COR-L47 (cell line): Measurements from ENCODE around the gene SFSWAP.
"Not testable (repeated sequence)": the region's sequence is repeated elsewhere in the genome, so short reads cannot be mapped to it uniquely, and the experiment has no call there.

Experiments
- DNase-seq: peaks from one replicate; lab custom pipeline; 2025; lab: John Stamatoyannopoulos, UW

Gene SFSWAP

DNA sequence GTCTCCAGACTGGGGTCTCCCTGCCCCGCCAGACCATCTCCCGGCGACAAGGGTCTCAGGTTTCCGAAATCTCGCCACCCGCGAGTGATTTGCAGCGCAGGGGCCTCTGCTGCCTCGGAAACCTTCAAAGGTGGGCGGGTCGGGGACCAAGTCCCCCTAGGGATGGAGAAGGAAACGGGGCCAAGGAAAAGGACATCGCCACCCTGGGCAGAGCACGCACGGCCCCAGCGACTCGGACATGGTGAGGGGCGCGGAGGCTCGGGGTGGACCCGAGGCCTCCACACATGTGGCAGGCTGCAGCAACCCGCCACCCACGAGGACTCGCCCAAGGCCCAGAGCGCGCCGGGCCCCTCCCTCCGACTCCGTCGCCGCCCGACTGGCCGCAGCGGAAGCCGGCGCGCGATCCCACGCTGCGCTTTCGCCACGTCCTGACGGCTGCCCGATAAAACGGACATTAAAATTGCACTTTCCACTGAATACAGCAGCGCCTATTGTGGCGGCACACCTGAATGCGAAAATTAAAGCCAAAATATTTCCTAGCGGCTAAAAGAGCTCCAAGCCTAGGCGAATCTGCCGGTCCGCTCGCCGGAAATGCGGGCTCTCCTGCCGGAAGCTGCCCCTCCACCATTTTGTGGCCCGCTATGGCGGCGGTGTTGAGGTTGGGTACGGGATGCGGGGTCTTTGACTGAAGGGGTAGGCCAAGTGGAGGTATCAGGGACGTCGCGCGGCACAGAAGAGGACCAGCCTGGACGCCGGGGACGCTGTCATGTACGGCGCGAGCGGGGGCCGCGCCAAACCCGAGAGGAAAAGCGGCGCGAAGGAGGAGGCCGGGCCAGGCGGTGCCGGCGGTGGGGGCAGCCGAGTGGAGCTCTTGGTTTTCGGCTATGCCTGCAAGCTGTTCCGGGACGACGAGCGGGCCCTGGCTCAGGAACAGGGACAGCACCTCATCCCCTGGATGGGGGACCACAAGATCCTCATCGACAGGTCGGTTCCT is at the start of gene SFSWAP:
TSS of gene SFSWAP (plus strand) at position 627 of the 994 bp plus-strand sequence. CDS start at position 767, 140 bp downstream.
- peak; percentile 70 for DNase-seq

DNA sequence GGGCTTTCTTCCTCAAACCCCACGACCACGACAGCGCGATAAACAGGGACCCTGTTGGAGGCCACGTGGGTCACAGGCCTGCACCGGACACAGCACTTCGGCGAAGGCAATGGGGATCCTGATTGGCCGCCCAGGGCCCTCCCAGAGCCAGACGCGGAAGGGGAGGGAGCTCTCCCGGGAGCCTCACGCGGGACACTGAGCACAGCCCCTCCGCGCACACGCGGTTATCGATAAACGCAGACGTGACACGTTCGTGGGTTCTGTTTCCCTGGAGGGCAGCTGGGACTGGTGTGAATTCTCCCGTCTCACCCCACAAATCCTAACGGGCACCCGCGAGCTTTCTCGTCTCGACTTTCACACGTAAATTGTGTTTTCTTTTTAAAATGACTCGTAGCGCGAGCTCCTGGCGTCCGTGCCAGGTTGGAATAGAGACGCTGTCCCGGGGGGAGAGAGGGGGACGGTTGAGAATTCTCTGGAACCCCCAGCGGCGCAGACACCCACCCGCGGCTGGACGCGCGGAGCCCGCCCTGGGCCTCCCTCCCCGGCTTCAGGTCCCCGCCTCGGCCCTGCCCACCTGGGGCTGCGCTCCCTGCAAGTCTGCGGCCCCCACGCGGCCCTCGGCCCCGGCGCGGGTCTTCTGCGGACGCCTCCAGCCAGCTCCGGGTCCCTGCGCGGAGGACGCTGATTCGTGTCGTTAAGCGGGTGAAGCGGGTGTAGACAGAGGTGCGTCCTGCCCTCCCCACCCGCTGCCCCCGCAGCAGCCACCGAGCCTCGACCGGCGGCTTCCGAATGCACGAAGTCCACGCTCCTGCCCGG is 49.5 kb upstream of the SFSWAP start:
- DNase-seq: not testable (repeated sequence)

DNA sequence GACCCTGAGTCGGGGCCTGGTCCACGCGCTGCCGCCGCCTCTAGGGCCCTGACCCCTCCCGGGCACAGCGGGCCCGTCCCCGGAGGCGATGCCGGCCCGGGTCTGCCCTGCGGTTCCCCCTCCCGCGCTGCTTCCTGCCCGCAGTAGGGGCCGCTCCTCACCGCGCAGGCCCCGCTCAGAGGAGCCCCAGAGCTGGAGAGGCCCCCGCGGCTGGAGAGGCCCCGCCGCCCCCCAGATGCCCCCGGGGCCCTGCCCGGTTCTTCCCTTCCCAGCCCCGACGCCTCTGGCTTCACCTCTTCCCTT is 49.0 kb upstream of the SFSWAP start:
- DNase-seq: not testable (repeated sequence)

DNA sequence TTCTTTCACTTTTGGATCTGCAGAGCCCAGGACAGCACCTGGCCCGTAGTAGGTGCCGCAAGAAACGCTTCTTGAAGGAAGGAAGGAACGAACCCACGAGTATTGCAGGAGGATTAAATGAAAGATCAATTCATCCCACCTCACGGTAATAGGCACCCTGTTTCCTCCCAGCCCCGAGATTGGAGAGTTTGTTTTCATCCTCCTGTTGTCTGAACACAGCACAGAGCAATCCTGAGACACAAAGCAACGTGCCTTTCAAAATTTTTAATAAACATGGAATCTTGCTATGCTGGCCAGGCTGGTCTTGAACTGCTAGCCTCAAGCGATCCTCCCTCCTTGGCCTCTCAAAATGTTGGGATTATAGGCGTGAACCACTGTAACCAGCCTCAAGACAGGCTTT is 48.5 kb upstream of the SFSWAP start:
- DNase-seq: not testable (repeated sequence)

DNA sequence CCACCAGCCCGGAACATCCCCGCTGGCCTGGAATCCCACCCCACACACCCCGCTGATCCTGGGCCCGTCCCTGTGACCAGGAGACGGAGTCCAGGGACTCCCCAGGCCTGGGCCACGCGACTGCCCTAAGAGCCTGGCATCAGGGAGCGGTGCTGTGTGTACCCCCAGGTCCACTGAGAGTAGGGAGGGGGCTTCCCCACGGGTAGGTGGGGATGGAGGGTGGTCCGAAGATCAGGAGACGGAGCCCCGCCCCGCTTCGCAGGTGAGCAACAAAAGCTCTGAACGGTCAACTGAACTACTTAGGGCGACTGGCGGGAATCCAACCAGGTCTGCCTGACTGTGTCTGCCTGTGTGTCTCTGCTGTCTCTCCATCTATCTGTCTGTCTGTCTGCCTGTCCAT is 45.2 kb upstream of the SFSWAP start:
- DNase-seq: not testable (repeated sequence)

DNA sequence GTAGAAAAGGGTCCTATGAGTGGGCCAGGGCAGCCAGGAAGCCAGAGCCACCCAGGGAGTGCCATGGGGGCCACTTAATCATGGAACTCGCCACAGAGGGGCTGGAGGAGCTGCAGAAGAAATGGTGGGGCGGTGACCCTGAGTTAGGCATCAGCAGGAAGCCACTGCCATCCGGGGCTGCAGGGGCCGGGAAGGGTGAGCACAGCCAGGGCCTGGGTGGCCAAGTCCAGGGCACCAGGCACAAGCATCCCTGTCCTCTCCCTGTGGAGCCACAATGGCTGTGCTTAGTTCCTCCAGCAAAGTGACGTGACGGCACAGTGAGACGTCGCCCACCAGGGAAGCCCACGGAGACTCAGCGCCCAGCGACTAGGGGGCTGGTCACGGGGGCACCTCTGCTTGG is 44.4 kb upstream of the SFSWAP start:
- DNase-seq: not testable (repeated sequence)

DNA sequence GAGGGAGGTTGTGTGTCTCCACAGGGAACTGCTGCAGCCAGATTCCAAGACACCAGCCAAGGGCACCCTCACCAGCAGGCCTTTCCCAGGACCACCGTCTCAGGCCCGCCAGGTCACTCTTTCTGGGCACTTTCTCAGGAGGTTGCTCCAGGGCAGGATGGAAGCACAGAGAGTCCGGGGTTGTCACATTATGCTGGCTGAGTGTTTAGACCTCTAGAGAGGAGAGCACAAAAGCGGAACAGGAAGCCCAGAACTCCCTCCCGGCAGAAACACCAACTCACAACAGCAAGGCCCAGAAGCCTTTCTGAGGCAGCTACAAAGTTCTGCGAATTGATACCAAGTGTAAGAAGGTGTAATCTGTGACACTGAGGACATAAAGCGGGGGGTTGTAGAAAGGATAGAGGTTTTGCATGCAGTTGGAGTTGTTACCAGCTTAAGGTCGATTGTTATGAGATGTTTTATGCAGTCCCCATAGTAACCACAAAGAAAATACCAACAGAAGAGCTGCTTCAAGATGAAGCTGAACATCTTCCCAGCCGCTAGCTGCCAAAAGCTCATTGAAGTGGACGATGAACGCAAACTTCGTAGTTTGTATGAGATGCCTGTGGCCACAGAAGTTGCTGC is 43.8 kb upstream of the SFSWAP start:
- not testable (repeated sequence) for DNase-seq

DNA sequence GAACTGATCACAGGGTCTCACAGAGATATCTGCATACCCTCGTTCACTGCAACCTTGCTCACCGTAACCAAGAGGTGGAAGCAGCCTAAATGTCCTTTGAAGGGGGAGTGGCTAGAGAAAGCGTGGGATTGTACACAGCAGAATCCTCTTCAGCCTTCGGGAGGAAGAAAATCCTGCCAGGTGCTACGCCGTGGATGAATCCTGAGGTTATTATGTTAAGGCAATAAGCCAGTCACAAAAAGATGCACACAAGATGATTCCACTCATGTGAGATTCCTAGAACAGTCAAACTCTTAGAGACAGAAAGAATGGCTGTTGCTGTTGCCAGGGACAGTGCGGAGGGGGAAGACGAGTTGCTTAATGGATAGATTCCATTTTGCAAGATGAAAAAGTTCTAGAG is 39.6 kb upstream of the SFSWAP start:
- DNase-seq: no peak

DNA sequence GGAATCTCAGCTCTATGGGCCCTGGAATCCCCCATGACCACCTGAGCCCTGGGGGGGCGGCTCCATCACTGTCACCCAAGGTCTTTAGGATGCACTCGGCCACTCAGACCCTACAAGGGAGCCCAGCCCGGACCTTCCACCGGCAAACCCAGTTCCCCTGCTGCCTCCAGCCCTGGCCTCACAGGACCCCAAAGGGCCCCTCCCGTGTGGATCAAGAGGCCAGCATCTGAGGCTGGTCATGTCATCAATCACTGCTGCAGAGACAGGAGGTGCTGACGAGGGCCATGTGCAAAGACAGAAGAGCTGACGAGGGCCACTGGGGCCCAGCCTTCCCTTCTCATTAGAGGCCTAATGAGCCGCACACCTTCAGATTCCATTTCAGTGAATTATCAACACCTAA is 39.0 kb upstream of the SFSWAP start:
- DNase-seq: no peak

DNA sequence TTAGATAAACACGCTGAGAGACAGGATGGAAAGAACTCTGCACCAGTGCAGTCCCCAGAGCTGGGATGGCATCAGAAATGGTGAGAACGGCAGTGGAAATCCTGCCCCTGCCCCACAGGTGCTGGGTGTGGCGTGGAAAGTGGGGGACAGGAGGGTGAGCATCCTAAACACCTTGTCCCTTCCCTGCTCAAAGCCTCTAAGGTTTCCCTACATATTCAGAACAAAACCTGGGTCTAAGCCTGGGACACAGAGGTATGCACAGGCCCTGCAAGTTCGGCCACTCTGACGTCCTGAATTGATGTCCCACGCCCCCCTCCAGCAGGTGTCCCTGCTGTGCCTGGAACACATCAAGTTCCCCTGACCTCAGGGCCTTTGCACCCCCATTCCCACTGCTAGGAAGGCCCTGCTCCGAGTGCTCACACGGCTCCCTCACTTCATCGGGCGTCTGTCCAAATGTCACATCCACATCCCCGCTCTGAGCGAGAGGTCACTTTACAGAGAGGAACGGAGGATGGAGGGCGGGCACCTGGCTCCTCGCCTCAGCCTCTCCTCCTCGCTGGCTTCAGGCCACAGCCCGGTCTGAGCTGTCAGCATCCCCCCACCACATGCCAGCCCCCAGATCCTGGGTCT is 38.5 kb upstream of the SFSWAP start:
- DNase-seq: no peak

DNA sequence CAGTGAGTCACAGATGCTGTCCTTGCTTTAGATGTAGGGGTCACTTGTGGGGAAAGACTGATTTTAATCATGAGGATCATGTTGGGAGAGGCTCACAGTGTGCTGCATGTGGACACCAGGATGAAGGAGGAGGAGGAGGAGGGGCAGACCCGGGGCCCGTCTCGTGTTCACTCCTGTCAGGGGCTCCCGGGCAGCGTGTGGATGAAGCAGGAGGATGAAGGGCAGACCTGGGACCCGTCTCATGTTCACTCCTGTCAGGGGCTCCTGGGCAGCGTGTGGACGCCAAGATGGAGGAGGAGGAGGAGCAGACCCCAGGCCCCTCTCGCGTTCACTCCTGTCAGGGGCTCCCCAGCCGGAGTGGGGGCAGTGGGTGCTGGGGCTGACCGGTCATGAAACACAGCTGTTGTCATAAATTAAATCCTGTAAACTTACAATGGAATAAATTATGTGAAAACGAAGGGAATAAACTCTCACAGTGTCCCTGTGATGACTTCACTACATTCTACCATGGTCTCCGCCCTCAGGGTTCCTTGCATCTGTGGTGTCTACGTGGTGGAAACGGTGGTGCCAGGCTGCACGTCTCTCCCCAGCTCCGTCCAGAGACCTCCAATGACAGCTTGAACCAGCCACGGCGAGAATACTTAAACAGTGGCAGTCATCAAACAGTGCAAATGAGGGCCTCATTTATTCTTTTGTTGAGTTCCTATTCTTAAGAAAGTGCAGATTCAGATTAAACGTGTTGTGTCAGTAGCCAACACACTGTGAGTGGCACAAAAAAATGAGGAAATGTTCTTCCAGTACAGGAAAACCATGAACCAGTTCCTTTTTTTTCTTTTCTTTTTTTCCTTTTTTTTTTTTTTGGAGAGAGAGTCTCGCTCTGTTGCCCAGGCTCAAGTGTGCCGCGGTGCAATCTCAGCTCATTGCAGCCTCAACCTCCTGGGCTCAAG is 37.7 kb upstream of the SFSWAP start:
- no peak for DNase-seq

DNA sequence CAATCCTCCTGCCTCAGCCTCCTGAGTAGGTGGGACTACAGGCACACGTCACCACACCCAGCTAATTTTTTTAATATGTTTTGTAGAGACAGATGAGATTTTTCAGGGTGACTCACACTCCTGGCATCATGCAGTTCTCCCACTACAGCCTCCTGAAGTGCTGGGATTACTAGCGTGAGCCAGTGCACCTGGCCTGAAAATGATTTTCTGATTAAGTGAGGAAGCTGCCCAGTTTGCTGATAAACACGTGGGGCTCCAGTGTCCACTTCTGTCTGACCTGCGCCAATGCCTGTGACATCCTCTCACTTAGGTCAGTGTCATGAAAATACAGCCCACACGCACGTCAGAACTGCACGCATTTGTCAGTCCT is 37.0 kb upstream of the SFSWAP start:
- DNase-seq: no peak

DNA sequence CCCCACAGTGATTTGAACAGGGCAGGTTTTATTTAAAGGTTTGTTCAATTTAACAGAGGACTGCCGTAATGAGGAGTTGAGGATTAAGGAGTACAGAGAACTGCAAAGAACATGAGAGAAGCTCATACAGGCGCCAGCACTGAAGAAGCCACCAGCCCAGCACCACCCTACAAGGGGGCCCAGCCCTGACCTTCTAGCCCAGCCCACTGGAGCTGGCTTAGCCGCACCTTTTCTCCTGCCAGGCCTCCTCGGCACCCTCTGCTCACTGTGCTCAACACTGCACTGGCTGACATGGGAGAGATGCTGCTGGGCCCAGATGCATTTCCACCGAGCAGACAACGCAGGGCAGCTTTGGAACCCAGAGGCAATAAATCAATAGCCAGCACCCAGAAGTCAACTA is 36.5 kb upstream of the SFSWAP start:
- DNase-seq: no peak

DNA sequence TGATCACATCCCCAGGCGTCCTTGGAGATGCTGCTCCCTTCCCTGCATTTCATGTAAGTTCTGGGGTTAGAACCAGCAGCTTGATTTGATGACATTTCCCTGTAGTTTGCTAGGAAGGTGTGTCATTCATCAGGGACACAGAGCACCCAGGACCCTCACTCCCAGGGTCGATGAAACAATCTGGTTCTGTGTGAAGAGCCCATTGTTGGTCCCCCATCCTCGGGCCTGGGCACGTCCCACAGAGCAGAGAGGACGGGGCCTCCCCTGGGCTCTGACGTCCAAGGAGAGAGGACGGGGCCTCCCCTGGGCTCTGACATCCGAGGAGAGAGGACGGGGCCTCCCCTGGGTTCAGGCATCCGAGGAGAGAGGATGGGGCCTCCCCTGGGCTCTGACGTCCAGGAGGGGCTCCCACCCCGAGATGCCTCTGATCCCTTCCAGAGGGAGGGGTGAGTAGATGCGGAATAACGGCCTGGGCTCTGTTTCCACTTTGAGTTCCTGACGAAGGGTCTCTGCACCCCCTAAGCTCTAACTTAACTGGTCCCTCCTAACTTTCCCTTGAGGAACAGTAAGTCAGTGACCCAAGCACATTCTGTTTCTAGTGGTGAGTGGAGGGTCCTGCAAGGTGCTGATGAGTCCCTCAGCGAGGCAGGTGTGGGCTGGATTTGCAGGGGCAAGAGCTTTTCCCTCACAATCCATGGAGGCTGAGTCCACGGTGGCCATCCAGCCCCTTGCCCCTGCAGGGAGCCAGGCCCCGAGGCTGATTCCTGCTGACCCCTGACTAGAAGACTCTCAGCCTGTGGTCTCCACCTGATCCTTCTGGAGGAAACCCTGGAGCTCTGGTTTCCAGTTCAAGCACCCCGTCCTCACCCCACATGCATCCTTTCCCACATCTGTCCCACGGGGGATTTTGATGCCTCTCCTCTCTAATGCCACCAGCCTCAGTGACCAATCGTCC is 35.5 kb upstream of the SFSWAP start:
- DNase-seq: no peak

DNA sequence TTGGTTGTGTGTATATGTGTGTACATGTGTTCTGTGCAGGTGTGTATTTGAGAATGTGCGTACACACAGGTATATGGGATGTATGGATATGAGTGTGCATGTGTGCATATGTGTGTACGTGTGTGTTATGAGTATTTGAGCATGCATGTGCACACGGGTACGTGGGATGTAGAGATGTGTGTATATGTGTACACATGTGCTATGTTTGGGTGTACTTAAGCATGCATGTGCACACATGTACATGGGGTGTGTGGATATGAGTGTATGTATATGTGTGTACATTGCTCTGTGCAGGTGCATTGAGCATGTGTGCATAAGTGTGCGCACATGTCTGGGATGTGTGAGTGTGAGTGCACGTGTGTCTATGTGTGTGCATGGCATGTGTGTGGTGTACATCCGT is 34.3 kb upstream of the SFSWAP start:
- DNase-seq: no peak

DNA sequence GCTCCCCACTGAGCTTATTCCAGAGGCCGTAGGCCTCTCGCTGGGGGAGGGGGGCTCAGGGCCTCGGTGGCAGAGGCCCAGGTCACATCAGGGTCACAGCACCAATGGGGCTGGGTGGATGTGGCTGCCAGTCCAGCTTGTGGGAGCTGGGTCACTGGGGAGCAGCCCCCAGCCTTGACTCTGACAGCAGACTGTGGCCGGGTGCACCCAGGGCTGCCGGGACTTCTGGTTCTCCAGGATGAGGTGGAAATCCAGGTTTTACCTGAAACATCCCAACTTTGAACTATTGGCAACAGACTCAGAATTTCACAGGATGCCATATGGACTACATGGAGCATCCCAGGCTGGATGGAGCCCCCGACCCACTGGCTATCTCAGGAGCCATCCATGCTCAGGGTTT is 33.8 kb upstream of the SFSWAP start:
- not testable (repeated sequence) for DNase-seq

DNA sequence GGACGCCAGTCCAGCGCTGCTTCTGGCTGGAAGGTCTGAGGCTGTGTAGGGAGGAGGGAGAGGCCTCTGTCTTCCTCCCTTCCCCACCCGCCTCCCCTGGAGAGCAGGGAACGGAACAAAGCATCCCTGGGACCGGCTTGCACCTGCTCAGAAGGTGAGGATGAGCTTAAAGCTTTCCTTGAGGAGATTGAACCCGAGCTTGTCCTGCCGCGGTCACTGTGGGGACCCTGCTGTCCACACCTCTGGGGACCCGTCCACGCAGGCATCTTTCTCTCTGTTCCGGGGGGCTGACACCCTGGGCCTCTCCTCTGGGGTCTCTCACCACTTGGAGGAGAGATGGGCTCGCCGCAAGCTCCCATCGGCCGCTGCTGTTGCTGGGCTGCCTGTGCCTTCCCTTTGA is 33.2 kb upstream of the SFSWAP start:
- DNase-seq: no peak

DNA sequence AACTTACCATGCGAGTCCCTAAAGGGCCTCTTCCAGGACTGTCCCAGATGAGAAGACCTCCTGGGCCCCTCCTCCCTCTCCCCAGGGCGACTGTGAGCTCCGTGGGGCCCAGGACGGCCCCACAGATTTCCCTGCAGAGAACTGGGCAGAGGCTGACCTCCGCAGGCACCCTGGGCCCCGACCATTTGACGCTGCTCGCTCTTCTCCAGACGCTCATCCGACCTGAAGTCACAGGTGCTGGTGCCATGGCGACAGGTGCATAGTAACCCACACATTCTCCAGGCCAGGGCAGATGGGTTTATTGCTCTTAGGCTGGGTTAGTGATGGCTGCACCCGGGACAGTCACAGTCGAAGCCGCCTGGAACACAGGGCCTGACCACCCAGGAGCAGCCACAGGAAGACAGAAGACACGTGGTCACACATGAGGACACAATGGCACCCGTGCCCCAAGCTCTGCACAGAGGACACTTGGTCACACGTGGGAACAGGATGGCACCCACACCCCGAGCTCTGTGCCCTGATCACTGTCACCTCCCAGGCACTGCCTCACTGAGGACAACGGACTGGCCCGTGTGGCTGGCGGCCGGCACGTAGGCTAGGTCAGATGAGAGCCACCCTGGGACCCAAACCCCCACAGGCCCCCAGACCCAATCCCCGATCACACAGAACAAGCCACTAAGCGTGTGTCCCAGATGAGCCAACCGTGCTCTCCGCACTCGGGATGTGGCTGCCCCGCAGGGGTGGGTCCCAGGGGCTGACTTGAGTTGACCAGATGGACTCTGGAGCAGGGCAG is 32.3 kb upstream of the SFSWAP start:
- not testable (repeated sequence) for DNase-seq

DNA sequence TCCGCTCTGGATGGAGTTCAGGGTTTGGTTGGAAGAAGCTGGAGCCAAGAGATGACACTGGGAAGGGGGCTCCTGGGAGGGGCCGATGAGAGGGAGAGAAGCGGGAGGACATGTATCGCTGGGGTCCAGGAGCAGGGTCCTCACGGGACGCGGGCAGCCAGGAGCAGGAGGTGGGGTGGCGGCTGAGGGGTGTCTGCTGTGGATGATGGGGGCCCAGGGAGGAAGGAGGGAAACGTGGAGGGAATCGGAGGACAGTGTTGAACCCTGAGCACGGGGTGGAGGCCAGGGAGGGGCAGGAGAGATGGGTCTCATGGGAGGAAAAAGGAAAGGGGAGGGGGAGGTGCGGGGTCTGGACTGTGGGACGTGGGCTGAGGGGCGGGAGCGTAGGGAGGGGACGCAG is 31.7 kb upstream of the SFSWAP start:
- not testable (repeated sequence) for DNase-seq
